ENCODE data around the gene HECTD1. TPM values are rescaled to one million over a fixed set of nuclear protein-coding genes. Genes with fewer than 3 reads are reported as not detected.

Gene HECTD1
- total and polyA plus RNA-seq, 8 donors: 33.5 to 529 (median 182) TPM

DNA sequence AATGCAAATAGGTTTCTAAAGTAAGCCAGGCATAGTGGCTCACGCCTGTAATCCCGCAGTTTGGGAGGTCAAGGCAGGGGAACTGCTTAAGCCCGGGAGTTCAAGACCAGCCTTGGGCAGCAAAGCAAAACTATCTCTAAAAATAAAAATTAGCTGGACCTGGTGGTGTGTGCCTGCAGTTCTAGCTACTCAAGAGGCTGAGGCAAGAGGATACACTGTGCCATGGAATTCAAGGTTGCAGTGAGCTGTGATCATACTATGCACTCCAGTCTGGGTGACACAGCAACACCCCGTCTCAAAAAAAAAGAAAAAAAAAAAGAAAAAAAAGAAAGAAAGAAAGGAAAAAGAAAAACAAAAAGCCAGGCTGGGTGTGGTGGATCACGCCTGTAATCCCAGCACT is 46.3 kb downstream of the HECTD1 start:
- Histone ChIP-seq H3K27ac (peak overlapping the region in 1 of 5 donors; percentile 1), H3K36me3 (peaks cover 42 to 95% (median 87%) of the 10 kb centered on the region in 4 donors), H3K9me3 (no peaks in the 10 kb centered on the region), H3K4me3 (no peak overlapping the region), H3K27me3 (no peaks in the 10 kb centered on the region), H3K4me1 (peaks cover 0 to 39% (median 31%) of the 10 kb centered on the region in 4 donors)
- TF ChIP-seq POLR2A (IDR thresholded peaks at IDR 0.05) (no peak), EP300 (IDR thresholded peaks at IDR 0.05) (no peak), POLR2AphosphoS5 (IDR thresholded peaks at IDR 0.05) (no peak), CTCF (IDR thresholded peaks at IDR 0.05) (no peak)
- 83 to 96% (median 87%) methylated on average over 5 of the region's 5 CpGs for WGBS, 5 donors
- intact Hi-C loops (cut with DNase I; ENCODE audit: low total_unique reads): no loop called here
- DNase-seq: no peak

GRCh38 chr14:31159682-31160296 is 47.8 kb downstream of the HECTD1 start:
- TF ChIP-seq EP300 (IDR thresholded peaks at IDR 0.05) (no peak), POLR2A (IDR thresholded peaks at IDR 0.05) (no peak), POLR2AphosphoS5 (IDR thresholded peaks at IDR 0.05) (no peak), CTCF (IDR thresholded peaks at IDR 0.05) (no peak)
- no peaks in the 10 kb centered on the region for H3K9me3 ChIP-seq
- H3K27ac ChIP-seq: peak overlapping the region in 3 of 5 donors; percentile 34 to 51 (median 46)
- peaks cover 0 to 25% (median 18%) of the 10 kb centered on the region in 4 donors for H3K4me1 ChIP-seq
- H3K36me3 ChIP-seq: peaks cover 49 to 95% (median 92%) of the 10 kb centered on the region in 4 donors
- no peak for DNase-seq
- WGBS, 5 donors: 65 to 87% (median 79%) methylated on average over 13 of the region's 13 CpGs
- intact Hi-C loops (cut with DNase I; ENCODE audit: low total_unique reads): no loop called here
- H3K27me3 ChIP-seq: no peaks in the 10 kb centered on the region
- no peak overlapping the region for H3K4me3 ChIP-seq

GRCh38 chr14:31154956-31155355 is 52.6 kb downstream of the HECTD1 start:
- WGBS, 5 donors: 72 to 76% (median 74%) methylated on average over 12 of the region's 12 CpGs
- Histone ChIP-seq H3K27ac (peak overlapping the region in 1 of 5 donors; percentile 46), H3K4me3 (no peak overlapping the region), H3K27me3 (no peaks in the 10 kb centered on the region), H3K36me3 (peaks cover 50 to 100% (median 98%) of the 10 kb centered on the region in 4 donors), H3K4me1 (peaks cover 0 to 6% (median 0%) of the 10 kb centered on the region in 4 donors), H3K9me3 (no peaks in the 10 kb centered on the region)
- intact Hi-C loops (cut with DNase I; ENCODE audit: low total_unique reads): no loop called here
- DNase-seq: no peak
- TF ChIP-seq POLR2A (IDR thresholded peaks at IDR 0.05): no peak
- TF ChIP-seq POLR2AphosphoS5 (IDR thresholded peaks at IDR 0.05): no peak
- TF ChIP-seq CTCF (IDR thresholded peaks at IDR 0.05): no peak
- TF ChIP-seq EP300 (IDR thresholded peaks at IDR 0.05): no peak

DNA sequence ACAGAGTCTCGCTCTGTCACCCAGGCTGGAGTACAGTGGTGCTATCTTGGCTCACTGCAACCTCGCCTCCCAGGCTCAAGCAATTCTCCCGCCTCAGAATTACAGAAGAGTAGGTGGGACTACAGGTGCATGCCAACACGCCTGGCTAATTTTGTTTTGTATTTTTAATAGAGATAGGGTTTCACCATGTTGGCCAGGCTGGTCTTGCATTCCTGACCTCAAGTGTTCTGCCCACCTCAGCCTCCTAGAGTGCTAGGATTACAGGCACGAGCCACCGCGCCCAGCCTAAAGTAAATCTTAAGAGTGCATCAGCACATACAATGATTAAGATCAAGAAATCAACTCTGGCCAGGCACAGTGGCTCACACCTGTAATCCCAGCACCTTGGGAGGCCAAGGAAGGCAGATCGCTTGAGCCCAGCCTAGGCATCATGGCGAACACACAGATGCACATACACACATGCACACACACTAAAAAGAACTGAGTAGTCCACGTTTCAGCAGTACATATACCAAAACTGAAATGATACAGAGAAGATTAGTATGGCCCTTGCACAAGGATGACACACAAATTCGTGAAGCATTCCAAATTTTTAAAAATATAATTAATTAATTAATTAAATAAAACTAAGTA is 65.0 kb downstream of the HECTD1 start:
- no peak for DNase-seq
- TF ChIP-seq POLR2AphosphoS5 (IDR thresholded peaks at IDR 0.05) (no peak), EP300 (IDR thresholded peaks at IDR 0.05) (no peak), POLR2A (IDR thresholded peaks at IDR 0.05) (no peak), CTCF (IDR thresholded peaks at IDR 0.05) (no peak)
- no peaks in the 10 kb centered on the region for H3K9me3 ChIP-seq
- H3K27ac ChIP-seq: no peak overlapping the region
- peaks cover 57 to 100% (median 98%) of the 10 kb centered on the region in 4 donors for H3K36me3 ChIP-seq
- H3K4me3 ChIP-seq: no peak overlapping the region
- H3K4me1 ChIP-seq: peaks cover 0 to 10% (median 0%) of the 10 kb centered on the region in 4 donors
- no peaks in the 10 kb centered on the region for H3K27me3 ChIP-seq
- intact Hi-C loops (cut with DNase I; ENCODE audit: low total_unique reads): no loop called here
- WGBS, 5 donors: 87 to 96% (median 92%) methylated on average over 11 of the region's 11 CpGs

All from stomach (tissue), 9 donors.